ENCODE results near the gene RMDN2. TPM values are rescaled to one million over a fixed set of nuclear protein-coding genes. Genes with fewer than 3 reads are reported as not detected.

RMDN2 gene
- total and polyA plus RNA-seq, 9 of the 15 experiments (the other 6 are each of a cell fraction or from before 2014, with no cell fraction given): 1.5 to 4.3 (median 2.3) TPM

DNA sequence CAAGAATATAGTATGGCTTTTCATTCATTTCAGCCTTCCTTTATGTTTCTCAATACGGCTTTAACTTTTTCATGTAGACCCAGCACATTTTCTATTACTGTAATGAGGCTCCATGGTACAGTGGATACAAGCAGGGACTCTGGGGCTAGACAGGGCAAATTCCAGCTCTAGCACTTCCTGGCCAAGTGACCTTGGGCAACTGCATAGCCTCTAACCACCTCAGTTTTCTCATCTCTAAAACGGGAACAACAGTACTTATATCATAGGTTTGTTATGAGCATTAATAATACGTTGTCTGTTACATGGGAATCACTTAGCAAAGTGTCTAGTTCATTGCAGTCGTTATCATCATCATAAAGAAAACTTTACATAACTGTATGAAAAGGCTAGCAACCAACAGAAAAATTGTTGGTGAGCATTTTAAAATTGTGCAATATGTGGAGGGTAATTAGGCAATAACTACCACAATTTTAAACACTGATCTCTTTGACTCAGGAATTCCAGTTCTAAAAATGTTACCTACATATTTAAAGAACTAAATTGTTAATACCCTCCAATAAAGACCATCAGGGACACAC is 13.7 kb upstream of the RMDN2 start:
- H2AFZ ChIP-seq (ENCODE audit: low read depth, low read length): no peak overlapping the region
- TF ChIP-seq CEBPB (tag; IDR thresholded peaks at IDR 0.05) (peak; percentile 81), TARDBP (IDR thresholded peaks at IDR 0.05) (no peak), SNIP1 (IDR thresholded peaks at IDR 0.05; ENCODE audit: low read depth) (no peak), CEBPG (CRISPR knock-in tag; IDR thresholded peaks at IDR 0.05) (no peak), CEBPG (tag; conservative IDR thresholded peaks at IDR 0.05 in 1 of 2, IDR thresholded peaks at IDR 0.05 in 1 of 2) (peak; percentile 82 to 92), ZNF384 (IDR thresholded peaks at IDR 0.05; ENCODE audit: low read depth, low read length) (no peak), XRCC4 (IDR thresholded peaks at IDR 0.05; ENCODE audit: extremely low read depth, insufficient read depth, insufficient read length) (no peak), NCOA4 (IDR thresholded peaks at IDR 0.05; ENCODE audit: partially characterized antibody) (no peak)
- TF ChIP-seq, protein P1, sequence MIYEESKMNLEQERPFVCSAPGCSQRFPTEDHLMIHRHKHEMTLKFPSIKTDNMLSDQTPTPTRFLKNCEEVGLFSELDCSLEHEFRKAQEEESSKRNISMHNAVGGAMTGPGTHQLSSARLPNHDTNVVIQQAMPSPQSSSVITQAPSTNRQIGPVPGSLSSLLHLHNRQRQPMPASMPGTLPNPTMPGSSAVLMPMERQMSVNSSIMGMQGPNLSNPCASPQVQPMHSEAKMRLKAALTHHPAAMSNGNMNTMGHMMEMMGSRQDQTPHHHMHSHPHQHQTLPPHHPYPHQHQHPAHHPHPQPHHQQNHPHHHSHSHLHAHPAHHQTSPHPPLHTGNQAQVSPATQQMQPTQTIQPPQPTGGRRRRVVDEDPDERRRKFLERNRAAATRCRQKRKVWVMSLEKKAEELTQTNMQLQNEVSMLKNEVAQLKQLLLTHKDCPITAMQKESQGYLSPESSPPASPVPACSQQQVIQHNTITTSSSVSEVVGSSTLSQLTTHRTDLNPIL (CRISPR knock-in tag; IDR thresholded peaks at IDR 0.05): no peak
- TF ChIP-seq, protein P2, sequence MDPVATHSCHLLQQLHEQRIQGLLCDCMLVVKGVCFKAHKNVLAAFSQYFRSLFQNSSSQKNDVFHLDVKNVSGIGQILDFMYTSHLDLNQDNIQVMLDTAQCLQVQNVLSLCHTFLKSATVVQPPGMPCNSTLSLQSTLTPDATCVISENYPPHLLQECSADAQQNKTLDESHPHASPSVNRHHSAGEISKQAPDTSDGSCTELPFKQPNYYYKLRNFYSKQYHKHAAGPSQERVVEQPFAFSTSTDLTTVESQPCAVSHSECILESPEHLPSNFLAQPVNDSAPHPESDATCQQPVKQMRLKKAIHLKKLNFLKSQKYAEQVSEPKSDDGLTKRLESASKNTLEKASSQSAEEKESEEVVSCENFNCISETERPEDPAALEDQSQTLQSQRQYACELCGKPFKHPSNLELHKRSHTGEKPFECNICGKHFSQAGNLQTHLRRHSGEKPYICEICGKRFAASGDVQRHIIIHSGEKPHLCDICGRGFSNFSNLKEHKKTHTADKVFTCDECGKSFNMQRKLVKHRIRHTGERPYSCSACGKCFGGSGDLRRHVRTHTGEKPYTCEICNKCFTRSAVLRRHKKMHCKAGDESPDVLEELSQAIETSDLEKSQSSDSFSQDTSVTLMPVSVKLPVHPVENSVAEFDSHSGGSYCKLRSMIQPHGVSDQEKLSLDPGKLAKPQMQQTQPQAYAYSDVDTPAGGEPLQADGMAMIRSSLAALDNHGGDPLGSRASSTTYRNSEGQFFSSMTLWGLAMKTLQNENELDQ (CRISPR knock-in tag; IDR thresholded peaks at IDR 0.05; ENCODE audit: borderline replicate concordance): no peak
- no peaks in the 10 kb centered on the region for H3K4me1 ChIP-seq (replicated peaks in 1 of 2; ENCODE audit: control insufficient read depth in 2 of 2, insufficient read depth in 2 of 2, low read length in 2 of 2)
- DNase-seq (ENCODE audit: extremely low read depth in 1 of 4, low spot score in 3 of 4) (no peak), ATAC-seq (no peak), FAIRE-seq (no peak)
- no peaks in the 10 kb centered on the region for H4K20me1 ChIP-seq (replicated peaks; ENCODE audit: control insufficient read depth, insufficient read depth, low read length)
- H3K9ac ChIP-seq (ENCODE audit: insufficient read depth in 1 of 2, low read depth in 2 of 2, low read length in 2 of 2): no peak overlapping the region
- H3K9me3 ChIP-seq (replicated peaks; ENCODE audit: control insufficient read depth, insufficient read depth, low read depth, low read length): no peaks in the 10 kb centered on the region
- CTCF ChIA-PET (ENCODE audit: low intra/inter-chr PET ratio): no interaction called here
- 0% methylated on average over 4 of the region's 4 CpGs for WGBS (ENCODE audit: insufficient coverage, low coverage, missing lambda C conversion rate)
- H3K79me2 ChIP-seq (ENCODE audit: control insufficient read depth, insufficient read depth, low read length): no peaks in the 10 kb centered on the region
- no peaks in the 10 kb centered on the region for H3K9me1 ChIP-seq (ENCODE audit: control insufficient read depth, insufficient read depth, low read length)
- in situ Hi-C loops (cut with MboI) (no loop called here), intact Hi-C loops (cut with micrococcal nuclease) (no loop called here)
- POLR2A ChIA-PET: no interaction called here
- BruUV-seq (replicated peaks): no TSS peak
- H3K27me3 ChIP-seq (ENCODE audit: control insufficient read depth in 2 of 2, insufficient read depth in 2 of 2, low read length in 2 of 2): peaks cover under 1 to 5% of the 10 kb centered on the region in 2 experiments; a peak in 2 of 5 replicates
- H3K4me2 ChIP-seq (ENCODE audit: insufficient read depth, low read length): no peak overlapping the region
- H3K27ac ChIP-seq (ENCODE audit: extremely low read depth, low read depth, low read length): no peak overlapping the region
- H3K36me3 ChIP-seq (ENCODE audit: control insufficient read depth, insufficient read depth, low read length): no peaks in the 10 kb centered on the region
- H3K4me3 ChIP-seq: no peak overlapping the region

Data from K562 (cell line).